Astrocyte of the cerebellum (primary cell): ENCODE data around the gene TENM3.
A peak's percentile ranks its signal among the peaks of the same experiment; 100 is the strongest.

Experiments used
- DNase-seq: peaks from one replicate; pipeline ENCODE4 v3.0.0-alpha.2; 2011; ENCODE audit warnings: low read depth
- H3K4me3 ChIP-seq: 2 replicates; pipeline ENCODE4 v1.5.1; 2011; ENCODE audit warnings: mild to moderate bottlenecking, low read depth, low read length, moderate library complexity
- in situ Hi-C: cut with HindIII; loops from 2 replicates; pipeline ENCODE4 v1.10.0; 2017; ENCODE audit warnings: low sequenced_read_pairs
- TF ChIP-seq, protein P1 (sequence below): IDR thresholded peaks from 2 replicates; pipeline ENCODE4 v1.5.1; 2012; ENCODE audit warnings: low read length, low read depth, moderate library complexity, mild to moderate bottlenecking; ENCODE audit errors: missing control alignments

Gene TENM3

DNA sequence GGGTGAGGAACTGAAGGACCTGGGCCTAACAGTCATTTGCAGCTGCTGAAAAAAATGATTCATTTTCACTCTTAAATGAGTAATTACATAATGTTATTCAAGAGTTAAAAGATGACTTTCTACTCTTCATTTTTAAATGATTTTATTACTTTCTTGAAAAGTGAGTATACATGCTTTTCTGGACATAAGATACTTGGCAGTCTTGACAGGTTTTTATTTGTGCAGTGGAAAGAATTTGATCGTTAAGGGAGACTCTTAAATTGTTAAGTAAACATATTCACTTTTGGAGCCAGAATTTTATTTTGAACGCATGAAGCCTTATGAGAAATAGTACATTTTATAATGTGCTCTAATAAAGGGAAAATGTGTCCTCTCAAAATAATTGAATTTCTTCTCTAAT, 245.7 kb downstream of the TENM3 start:
- TF ChIP-seq, protein P1, sequence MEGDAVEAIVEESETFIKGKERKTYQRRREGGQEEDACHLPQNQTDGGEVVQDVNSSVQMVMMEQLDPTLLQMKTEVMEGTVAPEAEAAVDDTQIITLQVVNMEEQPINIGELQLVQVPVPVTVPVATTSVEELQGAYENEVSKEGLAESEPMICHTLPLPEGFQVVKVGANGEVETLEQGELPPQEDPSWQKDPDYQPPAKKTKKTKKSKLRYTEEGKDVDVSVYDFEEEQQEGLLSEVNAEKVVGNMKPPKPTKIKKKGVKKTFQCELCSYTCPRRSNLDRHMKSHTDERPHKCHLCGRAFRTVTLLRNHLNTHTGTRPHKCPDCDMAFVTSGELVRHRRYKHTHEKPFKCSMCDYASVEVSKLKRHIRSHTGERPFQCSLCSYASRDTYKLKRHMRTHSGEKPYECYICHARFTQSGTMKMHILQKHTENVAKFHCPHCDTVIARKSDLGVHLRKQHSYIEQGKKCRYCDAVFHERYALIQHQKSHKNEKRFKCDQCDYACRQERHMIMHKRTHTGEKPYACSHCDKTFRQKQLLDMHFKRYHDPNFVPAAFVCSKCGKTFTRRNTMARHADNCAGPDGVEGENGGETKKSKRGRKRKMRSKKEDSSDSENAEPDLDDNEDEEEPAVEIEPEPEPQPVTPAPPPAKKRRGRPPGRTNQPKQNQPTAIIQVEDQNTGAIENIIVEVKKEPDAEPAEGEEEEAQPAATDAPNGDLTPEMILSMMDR, result no peak
- in situ Hi-C loops, result no loop called here
- H3K4me3 ChIP-seq, result no peak overlapping the region
- no peak for DNase-seq

DNA sequence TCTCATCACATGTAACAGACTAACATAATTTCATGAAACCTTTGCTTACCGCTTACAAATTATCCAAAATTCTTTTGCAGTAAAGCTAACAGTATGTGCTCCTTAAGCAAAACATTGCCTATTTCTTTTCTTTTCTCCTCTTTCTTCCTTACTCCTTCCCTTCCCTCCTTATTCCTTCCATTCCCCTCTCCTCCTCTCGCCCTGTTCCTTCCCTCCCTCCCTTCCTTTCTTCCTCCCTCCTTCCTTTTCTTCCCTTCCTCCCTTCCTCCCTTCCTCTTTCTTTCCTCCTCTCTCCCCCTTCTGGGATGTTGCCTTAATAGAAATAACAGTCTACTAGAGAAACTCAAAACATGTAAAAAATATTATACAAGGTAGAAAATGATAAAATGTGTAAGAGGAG, 246.4 kb downstream of the TENM3 start:
- in situ Hi-C loops, result loop anchor here (10.0 kb wide), 1 partner anchor 65 kb away; no protein-coding TSS in a partner anchor
- TF ChIP-seq, protein P1, result no peak
- no peak overlapping the region for H3K4me3 ChIP-seq
- no peak for DNase-seq

DNA sequence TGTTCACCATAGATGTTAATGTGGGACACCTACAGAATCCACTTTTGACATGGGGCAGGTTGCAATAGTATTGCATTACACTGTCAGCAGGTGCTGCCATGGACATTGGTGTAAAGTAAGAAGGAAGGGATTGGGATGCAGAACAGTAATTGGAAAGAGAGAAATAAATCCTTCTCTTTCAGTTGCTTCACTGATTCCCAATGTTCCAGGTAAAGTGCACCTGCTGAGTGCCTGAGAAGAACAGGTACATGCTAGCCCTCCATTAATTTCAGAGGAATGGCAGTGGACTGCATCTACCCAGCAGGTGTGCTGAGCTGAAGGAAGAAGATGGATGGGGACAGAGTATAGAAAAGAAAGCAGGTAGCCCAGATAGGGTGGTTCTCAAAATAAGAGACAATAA, 248.5 kb downstream of the TENM3 start:
- no peak for DNase-seq
- TF ChIP-seq, protein P1, result no peak
- no peak overlapping the region for H3K4me3 ChIP-seq
- in situ Hi-C loops, result loop anchor here (10.0 kb wide), 1 partner anchor 63 kb away; no protein-coding TSS in a partner anchor

DNA sequence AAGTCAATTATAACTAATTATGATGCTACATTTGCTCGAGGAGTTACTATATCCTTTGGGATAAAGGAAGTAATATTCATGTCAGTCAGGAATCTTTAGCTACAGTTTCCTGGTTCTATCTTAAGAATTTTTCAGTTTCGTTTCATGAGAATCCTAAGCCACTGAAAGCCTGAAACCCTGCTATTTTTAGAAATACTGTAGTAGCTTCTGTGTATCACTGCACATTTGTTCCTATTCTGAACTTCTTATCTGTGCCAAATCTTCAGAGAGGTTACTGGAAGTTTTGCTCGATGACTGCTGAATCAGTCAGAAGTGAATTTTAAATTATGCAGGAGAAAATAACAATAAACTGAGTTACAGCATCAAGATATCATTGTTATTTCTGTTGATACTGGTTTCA, 249.2 kb downstream of the TENM3 start:
- in situ Hi-C loops, result loop anchor here (10.0 kb wide), 1 partner anchor 62 kb away; no protein-coding TSS in a partner anchor
- DNase-seq, result peak; percentile 31
- no peak overlapping the region for H3K4me3 ChIP-seq
- TF ChIP-seq, protein P1, result no peak

DNA sequence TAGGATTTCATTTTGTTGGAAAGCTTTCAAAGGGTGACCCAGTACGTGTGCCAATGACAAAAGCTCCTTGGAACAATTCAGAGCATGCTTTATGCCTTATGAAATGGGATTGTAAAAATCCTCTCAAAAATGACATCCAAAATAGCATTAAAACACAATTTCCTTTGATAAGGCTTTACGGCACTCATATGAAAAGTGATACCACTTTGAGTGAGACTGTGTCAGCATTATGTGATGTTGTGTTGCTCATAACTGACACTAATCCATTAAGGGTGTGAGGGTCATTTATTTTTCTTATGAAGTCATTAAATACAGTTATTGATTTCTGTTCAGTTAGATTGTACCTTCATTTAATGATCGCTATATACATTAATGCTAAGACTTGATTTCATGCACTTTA, 250.2 kb downstream of the TENM3 start:
- no peak overlapping the region for H3K4me3 ChIP-seq
- TF ChIP-seq, protein P1, result no peak
- no peak for DNase-seq
- in situ Hi-C loops, result loop anchor here (10.0 kb wide), 1 partner anchor 61 kb away; no protein-coding TSS in a partner anchor

DNA sequence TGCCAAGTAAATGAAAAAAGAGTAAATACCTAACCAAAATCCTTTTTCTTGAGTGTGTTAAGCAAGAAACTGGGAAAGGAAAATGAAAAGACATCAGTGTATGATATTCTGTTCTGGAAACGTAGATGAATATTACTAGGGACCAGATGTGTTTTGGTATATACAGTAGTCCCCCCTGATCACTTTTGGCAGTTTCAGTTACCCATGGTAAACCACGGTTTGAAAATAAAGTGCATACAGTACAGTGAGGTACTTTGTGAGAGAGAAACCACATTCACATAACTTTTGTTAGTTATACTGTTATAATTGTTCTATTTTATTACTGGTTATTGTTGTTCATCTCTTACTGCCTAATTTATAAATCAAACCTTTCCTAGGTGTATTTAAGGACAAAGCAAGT, 250.9 kb downstream of the TENM3 start:
- in situ Hi-C loops, result loop anchor here (10.0 kb wide), 1 partner anchor 61 kb away; no protein-coding TSS in a partner anchor
- no peak for DNase-seq
- no peak overlapping the region for H3K4me3 ChIP-seq
- TF ChIP-seq, protein P1, result no peak
